ENCODE measurements around the gene PLSCR3. TPM values are rescaled to one million over a fixed set of nuclear protein-coding genes. Genes with fewer than 3 reads are reported as not detected.

PLSCR3 gene
- total RNA-seq, 2 donors from 2014 or later, result 13.2 to 15.8 TPM

DNA sequence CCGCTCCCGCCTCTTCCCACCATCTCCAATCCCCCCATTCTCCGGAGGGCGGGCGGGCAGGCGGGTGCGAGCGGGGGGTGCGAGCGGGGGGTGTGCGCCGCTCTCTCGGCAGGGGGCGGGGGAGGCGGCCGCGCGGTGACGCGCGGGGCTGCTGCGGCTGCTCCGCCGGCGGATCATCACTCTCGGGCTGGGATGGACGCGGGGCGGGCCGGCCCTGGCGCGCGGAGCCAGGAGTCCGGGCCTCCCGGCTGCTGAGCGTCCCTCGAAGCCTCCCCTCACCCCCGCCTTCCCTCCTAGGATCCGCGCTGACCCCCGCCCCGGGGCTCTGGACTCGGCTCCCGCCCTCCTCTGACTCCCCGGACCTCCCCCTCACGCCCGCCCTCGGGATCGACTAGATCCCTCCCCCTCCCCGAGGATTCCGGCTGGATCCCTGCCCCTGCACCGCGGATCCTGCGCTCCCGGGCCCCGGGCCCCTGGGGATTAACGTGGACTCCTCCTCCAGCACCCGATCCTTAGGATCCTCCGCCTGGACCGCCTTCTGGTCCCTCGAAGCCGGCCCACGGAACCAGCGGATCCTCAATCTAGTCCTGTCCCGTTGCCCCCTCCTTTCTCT lies 10.5 kb upstream of the PLSCR3 start:
- intact Hi-C loops (cut with DNase I), result no loop called here

DNA sequence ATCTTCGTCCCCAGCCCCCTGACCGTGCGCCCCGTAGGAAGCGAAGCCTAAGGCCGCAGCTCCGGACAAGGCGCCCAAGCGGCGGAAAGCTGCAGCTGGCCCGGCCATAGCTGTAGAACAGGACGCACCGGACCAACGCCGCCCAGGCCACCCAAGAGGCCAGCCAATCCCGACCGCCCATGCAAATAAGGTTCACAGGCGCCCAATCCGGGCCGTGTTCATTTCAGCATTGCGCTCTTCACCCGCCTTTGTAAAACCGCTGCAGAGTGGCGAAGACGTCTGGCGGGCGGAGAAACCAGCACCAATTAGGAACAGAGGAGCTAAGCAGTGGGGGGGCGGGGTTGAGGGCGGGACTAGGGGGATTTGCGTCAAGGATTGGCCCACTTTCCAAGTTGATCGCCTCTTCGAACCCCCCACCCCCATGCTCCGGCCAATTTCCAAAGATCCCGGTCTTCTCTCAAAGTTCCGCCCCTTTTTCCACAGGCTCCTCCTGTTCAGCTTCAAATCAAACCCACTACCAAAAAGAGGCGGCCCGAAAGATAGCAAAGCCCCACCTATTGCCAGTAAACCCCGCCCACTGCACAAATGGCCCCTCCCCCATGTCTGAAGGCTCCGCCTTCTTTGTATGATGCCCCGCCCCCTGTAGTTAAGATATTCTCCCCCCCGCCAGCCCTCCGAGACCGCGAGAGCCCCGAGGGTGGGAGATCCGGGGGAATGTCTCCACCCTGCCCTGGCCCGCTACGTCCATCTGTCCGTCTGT lies 9.8 kb upstream of the PLSCR3 start, which contains the start of gene TMEM256:
TMEM256 (minus strand) TSS at position 121 of the 760 bp plus-strand sequence; CDS start at position 108, 13 bp downstream.
- WGBS, 2 donors, result 1% methylated on average over 24 to 49 of the region's 49 CpGs
- intact Hi-C loops (cut with DNase I), result no loop called here
- peak; percentile 99 for DNase-seq
- Histone ChIP-seq H3K9me3 (no peaks in the 10 kb centered on the region), H3K4me1 (peaks cover 32% of the 10 kb centered on the region), H3K27me3 (no peaks in the 10 kb centered on the region), H3K27ac (peak within 1 kb of the TSS; percentile 60 to 96 (median 90)), H3K36me3 (replicated peaks in 1 of 2; ENCODE audit: insufficient read depth in 1 of 2, low read depth in 2 of 2) (no peaks in the 10 kb centered on the region), H3K4me3 (peak within 1 kb of the TSS; percentile 39)
- ATAC-seq, result peak; percentile 92
- TF ChIP-seq CTCF (IDR thresholded peaks at IDR 0.05) (peak in 2 of 7 experiments; percentile 24 to 25), POLR2A (IDR thresholded peaks at IDR 0.05) (peak; percentile 95 to 98 (median 98))

More for the DNA sequence above, 10.5 kb upstream of the PLSCR3 start:
- peaks cover 32% of the 10 kb centered on the region for H3K4me1 ChIP-seq
- peak; percentile 27 for ATAC-seq
- H3K36me3 ChIP-seq (replicated peaks in 1 of 2; ENCODE audit: insufficient read depth in 1 of 2, low read depth in 2 of 2), result no peaks in the 10 kb centered on the region
- WGBS, 2 donors, result 1 to 4% methylated on average over 21 to 60 of the region's 65 CpGs
- no peak for TF ChIP-seq CTCF (IDR thresholded peaks at IDR 0.05)
- TF ChIP-seq POLR2A (IDR thresholded peaks at IDR 0.05), result peak; percentile 12 to 48 (median 21)
- H3K4me3 ChIP-seq, result peak overlapping the region; percentile 23 to 39
- H3K9me3 ChIP-seq, result no peaks in the 10 kb centered on the region
- no peaks in the 10 kb centered on the region for H3K27me3 ChIP-seq
- peak; percentile 39 to 54 (median 45) for DNase-seq
- H3K27ac ChIP-seq, result peak overlapping the region in 3 of 4 donors; percentile 86 to 96 (median 95)

DNA sequence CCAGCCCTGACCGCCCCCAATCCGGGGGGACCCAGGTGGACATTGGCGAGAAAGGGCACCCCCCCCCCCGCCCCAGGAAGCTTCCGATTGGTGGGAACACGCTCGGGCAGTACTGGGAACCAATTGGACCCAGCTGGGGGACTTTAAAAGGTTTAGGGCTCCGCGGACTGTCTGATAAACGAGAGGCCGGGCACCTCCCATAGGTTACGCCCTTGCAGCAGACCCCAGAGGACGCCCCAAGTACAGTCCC lies 9.3 kb upstream of the PLSCR3 start:
- Histone ChIP-seq H3K4me1 (peaks cover 32% of the 10 kb centered on the region), H3K9me3 (no peaks in the 10 kb centered on the region), H3K36me3 (replicated peaks in 1 of 2; ENCODE audit: insufficient read depth in 1 of 2, low read depth in 2 of 2) (no peaks in the 10 kb centered on the region), H3K27ac (peak overlapping the region; percentile 60 to 96 (median 90)), H3K4me3 (peak overlapping the region; percentile 22 to 39), H3K27me3 (no peaks in the 10 kb centered on the region)
- no peak for TF ChIP-seq CTCF (IDR thresholded peaks at IDR 0.05)
- no peak for TF ChIP-seq POLR2A (IDR thresholded peaks at IDR 0.05)
- no peak for DNase-seq
- ATAC-seq, result peak; percentile 43
- intact Hi-C loops (cut with DNase I), result no loop called here
- 1% methylated on average over 13 of the region's 13 CpGs; no CpG with 5 or more reads in 1 of the 2 donors for whole genome bisulfite sequencing, 2 donors

DNA sequence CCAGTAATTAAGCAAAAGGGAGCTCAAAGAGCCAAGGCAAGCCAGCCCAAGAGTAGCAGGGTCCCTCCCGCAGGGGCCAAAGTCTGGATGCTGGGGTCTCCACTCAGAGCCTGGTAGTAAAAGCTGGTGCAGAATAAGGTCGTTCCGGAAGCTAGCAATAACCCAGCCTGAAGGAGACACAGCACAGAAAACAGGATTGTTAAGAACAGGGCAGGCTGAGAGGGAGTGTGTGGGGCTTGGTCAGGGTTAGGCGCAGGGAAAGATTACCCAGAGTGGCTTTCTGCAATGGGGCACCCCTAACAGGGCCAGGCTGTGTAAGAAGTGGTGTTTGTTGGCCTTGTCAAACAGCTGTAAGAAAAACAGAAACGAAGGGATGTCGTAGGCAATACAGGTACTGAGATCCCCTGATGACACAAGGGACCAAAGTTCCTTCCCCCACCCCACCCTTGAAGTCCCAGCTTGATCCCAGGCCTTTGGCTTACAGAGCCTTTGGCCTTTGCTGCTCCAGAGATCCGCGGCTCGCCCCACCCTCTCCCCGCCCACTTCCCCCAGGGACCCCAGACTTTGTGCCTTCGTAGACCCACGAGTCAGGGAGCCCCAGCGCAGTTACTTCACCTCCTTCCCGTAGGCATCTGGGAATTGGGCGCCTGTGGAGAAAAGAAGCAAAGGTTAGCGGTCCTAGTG lies 8.9 kb upstream of the PLSCR3 start:
- no peaks in the 10 kb centered on the region for H3K36me3 ChIP-seq (replicated peaks in 1 of 2; ENCODE audit: insufficient read depth in 1 of 2, low read depth in 2 of 2)
- peaks cover 32% of the 10 kb centered on the region for H3K4me1 ChIP-seq
- ATAC-seq, result no peak
- TF ChIP-seq CTCF (IDR thresholded peaks at IDR 0.05), result no peak
- intact Hi-C loops (cut with DNase I), result no loop called here
- H3K27ac ChIP-seq, result peak overlapping the region; percentile 60 to 96 (median 90)
- H3K27me3 ChIP-seq, result no peaks in the 10 kb centered on the region
- peak; percentile 53 to 61 (median 54) for DNase-seq
- peak overlapping the region; percentile 22 to 39 for H3K4me3 ChIP-seq
- WGBS, 2 donors, result 9 to 13% methylated on average over 13 to 16 of the region's 16 CpGs
- no peaks in the 10 kb centered on the region for H3K9me3 ChIP-seq
